Loucy (cell line): ENCODE data around the gene STARD13.

Experiments used
- CTCF ChIP-seq: fragments of 200-600 bp; sonication (generic); conservative IDR thresholded peaks from 2 replicates; pipeline ENCODE4 v1.5.1; 2014; ENCODE audit warnings: mild to moderate bottlenecking, antibody characterized with exemption, low read length
- EZH2phosphoT487 ChIP-seq: fragments of 200-600 bp; IDR thresholded peaks from 2 replicates; pipeline ENCODE4 v1.6.1; 2018; ENCODE audit warnings: antibody characterized with exemption, mild to moderate bottlenecking, moderate library complexity, borderline replicate concordance

GRCh38 chr13:33080972-33081590 lies 204.5 kb downstream of the STARD13 start:
- TF ChIP-seq CTCF (no peak), EZH2phosphoT487 (no peak)
